GM18520 (cell line): ENCODE data around the gene FAM163A.
"Not testable (repeated sequence)": the region's sequence is repeated elsewhere in the genome, so short reads cannot be mapped to it uniquely, and the experiment has no call there.

ENCODE experiments used
- ATAC-seq: cut with Tn5 transposase; IDR thresholded peaks from one replicate; pipeline ENCODE4 v1.9.1; 2021; ENCODE audit not compliant: unreplicated experiment

FAM163A gene

GRCh38 chr1:179742717-179743678, at the start of gene FAM163A:
Gene FAM163A, plus strand, starts transcription at chr1:179743291. Its CDS starts 69,807 bp downstream, at chr1:179813098.
- ATAC-seq: no peak

- not testable (repeated sequence) for ATAC-seq
Observed at GRCh38 chr1:179694530-179694929, 48.6 kb upstream of the FAM163A start.

- ATAC-seq: no peak
Observed at GRCh38 chr1:179702946-179703539, 40.0 kb upstream of the FAM163A start.

- no peak for ATAC-seq
Observed at GRCh38 chr1:179706339-179706941, 36.7 kb upstream of the FAM163A start.

GRCh38 chr1:179707406-179707805, 35.7 kb upstream of the FAM163A start:
- no peak for ATAC-seq

GRCh38 chr1:179708434-179709195, 34.5 kb upstream of the FAM163A start:
- no peak for ATAC-seq

- ATAC-seq: no peak
Observed at GRCh38 chr1:179709841-179710329, 33.2 kb upstream of the FAM163A start.

- no peak for ATAC-seq
Observed at GRCh38 chr1:179714159-179714558, 28.9 kb upstream of the FAM163A start.

GRCh38 chr1:179714623-179715022, 28.5 kb upstream of the FAM163A start:
- ATAC-seq: no peak

GRCh38 chr1:179719272-179719671, 23.8 kb upstream of the FAM163A start:
- no peak for ATAC-seq

GRCh38 chr1:179728271-179728670, 14.8 kb upstream of the FAM163A start:
- ATAC-seq: no peak

- ATAC-seq: no peak
Observed at GRCh38 chr1:179729881-179730280, 13.2 kb upstream of the FAM163A start.

GRCh38 chr1:179731643-179732042, 11.4 kb upstream of the FAM163A start:
- ATAC-seq: no peak

GRCh38 chr1:179742291-179742690, 800 bp upstream of the FAM163A start:
- ATAC-seq: no peak

GRCh38 chr1:179743679-179744400, 749 bp downstream of the FAM163A start:
- no peak for ATAC-seq

- no peak for ATAC-seq
Observed at GRCh38 chr1:179744401-179745130, 1.5 kb downstream of the FAM163A start.

- ATAC-seq: no peak
Observed at GRCh38 chr1:179745131-179745611, 2.1 kb downstream of the FAM163A start.

GRCh38 chr1:179745743-179746142, 2.7 kb downstream of the FAM163A start:
- ATAC-seq: no peak

GRCh38 chr1:179747611-179748010, 4.5 kb downstream of the FAM163A start:
- no peak for ATAC-seq
